GM21515 (cell line): ENCODE data around the gene KHDC3L.
"Not testable (repeated sequence)": the region's sequence is repeated elsewhere in the genome, so short reads cannot be mapped to it uniquely, and the experiment has no call there.

Experiments
- ATAC-seq: cut with Tn5 transposase; IDR thresholded peaks from one replicate; pipeline ENCODE4 v1.9.1; 2021; ENCODE audit not compliant: unreplicated experiment

Gene KHDC3L

GRCh38 chr6:73369157-73369556 lies 6.7 kb downstream of the KHDC3L start:
- no peak for ATAC-seq

GRCh38 chr6:73369563-73369962 lies 7.1 kb downstream of the KHDC3L start, which contains the start of gene OOEP:
Gene OOEP (minus strand): TSS chr6:73369897. CDS start chr6:73369792, 105 bp downstream.
- ATAC-seq, result no peak

GRCh38 chr6:73371984-73372383 lies 9.5 kb downstream of the KHDC3L start:
- ATAC-seq, result no peak

GRCh38 chr6:73372516-73372915 lies 10.1 kb downstream of the KHDC3L start:
- ATAC-seq, result no peak

GRCh38 chr6:73375216-73375615 lies 12.8 kb downstream of the KHDC3L start:
- no peak for ATAC-seq

GRCh38 chr6:73377225-73377624 lies 14.8 kb downstream of the KHDC3L start:
- no peak for ATAC-seq

GRCh38 chr6:73381531-73381930 lies 19.1 kb downstream of the KHDC3L start:
- ATAC-seq, result not testable (repeated sequence)

GRCh38 chr6:73382462-73383113 lies 20.1 kb downstream of the KHDC3L start:
- ATAC-seq, result no peak

GRCh38 chr6:73388433-73388799 lies 26.0 kb downstream of the KHDC3L start:
- ATAC-seq, result no peak

- peak; percentile 82 for ATAC-seq
These were observed 26.5 kb downstream of the KHDC3L start for GRCh38 chr6:73388800-73389512.

- ATAC-seq, result no peak
These were observed 27.4 kb downstream of the KHDC3L start for GRCh38 chr6:73389854-73390253.

- ATAC-seq, result no peak
These were observed 29.2 kb downstream of the KHDC3L start for GRCh38 chr6:73391675-73392074.

- not testable (repeated sequence) for ATAC-seq
These were observed 29.7 kb downstream of the KHDC3L start for GRCh38 chr6:73392188-73392587.

GRCh38 chr6:73393278-73393677 lies 30.8 kb downstream of the KHDC3L start:
- ATAC-seq, result no peak

- ATAC-seq, result no peak
These were observed 32.3 kb downstream of the KHDC3L start, which contains the start of gene DDX43 for GRCh38 chr6:73394577-73395354. Gene DDX43 (plus strand): TSS chr6:73394828. CDS start chr6:73394906, 78 bp downstream.

- ATAC-seq, result no peak
These were observed 33.4 kb downstream of the KHDC3L start for GRCh38 chr6:73395875-73396274.

- ATAC-seq, result no peak
These were observed 38.2 kb downstream of the KHDC3L start for GRCh38 chr6:73400656-73401055.

- no peak for ATAC-seq
These were observed 46.9 kb downstream of the KHDC3L start for GRCh38 chr6:73409395-73409794.

GRCh38 chr6:73413102-73413501 lies 50.6 kb downstream of the KHDC3L start:
- ATAC-seq, result no peak
